Trophoblast cell (in vitro differentiated cells and primary cell): ENCODE data around the gene SLU7.
A peak's percentile ranks its signal among the peaks of the same experiment; 100 is the strongest.

Source experiments
- DNase-seq, 2 donors: peaks; one replicate each; pipeline ENCODE4 v3.0.0-alpha.2; 2016
- H2AFZ ChIP-seq: 2 replicates; pipeline ENCODE4 v1.6.1; 2013; ENCODE audit warnings: low read length, moderate library complexity, mild to moderate bottlenecking; ENCODE audit not compliant: insufficient read depth, poor library complexity
- H2AK5ac ChIP-seq: 2 replicates; pipeline ENCODE4 v1.6.1; 2013; ENCODE audit warnings: mild to moderate bottlenecking, low read length
- H2BK120ac ChIP-seq: 2 replicates; pipeline ENCODE4 v1.6.1; 2013; ENCODE audit warnings: low read length, mild to moderate bottlenecking, moderate library complexity; ENCODE audit not compliant: insufficient read depth, poor library complexity
- H2BK12ac ChIP-seq: 2 replicates; pipeline ENCODE4 v1.6.1; 2013; ENCODE audit warnings: mild to moderate bottlenecking, low read length, moderate library complexity
- H2BK5ac ChIP-seq: 2 replicates; pipeline ENCODE4 v1.6.1; 2013; ENCODE audit warnings: low read length, low read depth, moderate library complexity, mild to moderate bottlenecking; ENCODE audit not compliant: poor library complexity
- H3K14ac ChIP-seq: 2 replicates; pipeline ENCODE4 v1.6.1; 2013; ENCODE audit warnings: mild to moderate bottlenecking, low read length
- H3K18ac ChIP-seq: 2 replicates; pipeline ENCODE4 v1.6.1; 2013; ENCODE audit warnings: mild to moderate bottlenecking, low read length
- H3K23ac ChIP-seq: 2 replicates; pipeline ENCODE4 v1.6.1; 2013; ENCODE audit warnings: low read length
- H3K27ac ChIP-seq: 2 replicates; pipeline ENCODE4 v1.5.1; 2013; ENCODE audit warnings: low read depth, mild to moderate bottlenecking, inconsistent platforms, low read length, moderate library complexity
- H3K27me3 ChIP-seq: 2 replicates; pipeline ENCODE4 v1.6.1; 2013; ENCODE audit warnings: inconsistent platforms, mild to moderate bottlenecking, low read length, moderate library complexity; ENCODE audit not compliant: insufficient read depth
- H3K36me3 ChIP-seq, 2 experiments: 1 replicate in 1 of 2; 2 replicates in 1 of 2; pipeline ENCODE4 v1.6.1; 2013; ENCODE audit warnings: low read length in 2 of 2, mild to moderate bottlenecking in 2 of 2, moderate library complexity in 1 of 2; ENCODE audit not compliant: insufficient read depth in 2 of 2, control insufficient read depth in 1 of 2
- H3K4ac ChIP-seq: 2 replicates; pipeline ENCODE4 v1.6.1; 2013; ENCODE audit warnings: low read depth, mild to moderate bottlenecking, low read length, moderate library complexity
- H3K4me1 ChIP-seq, 2 experiments: 1 replicate in 1 of 2; 2 replicates in 1 of 2; pipeline ENCODE4 v1.6.1; 2013; ENCODE audit warnings: low read length in 2 of 2, mild to moderate bottlenecking in 2 of 2, moderate library complexity in 1 of 2; ENCODE audit not compliant: insufficient read depth in 2 of 2, control insufficient read depth in 1 of 2
- H3K4me2 ChIP-seq: 2 replicates; pipeline ENCODE4 v1.6.1; 2013; ENCODE audit warnings: inconsistent platforms, mild to moderate bottlenecking, low read length, moderate library complexity
- H3K4me3 ChIP-seq: 2 replicates; pipeline ENCODE4 v1.5.1; 2013; ENCODE audit warnings: mild to moderate bottlenecking, low read depth, low read length, inconsistent platforms
- H3K79me1 ChIP-seq: one replicate; pipeline ENCODE4 v1.6.1; 2013; ENCODE audit warnings: low read length
- H3K79me2 ChIP-seq: 2 replicates; pipeline ENCODE4 v1.6.1; 2013; ENCODE audit warnings: low read length, mild to moderate bottlenecking; ENCODE audit not compliant: control insufficient read depth, insufficient read depth, poor library complexity
- H3K9ac ChIP-seq: 2 replicates; pipeline ENCODE4 v1.6.1; 2013; ENCODE audit warnings: mild to moderate bottlenecking, low read length
- H3K9me3 ChIP-seq: 2 replicates; pipeline ENCODE4 v1.6.1; 2013; ENCODE audit warnings: low read depth, mild to moderate bottlenecking, control low read depth, inconsistent platforms, low read length; ENCODE audit not compliant: insufficient read depth
- H4K12ac ChIP-seq: 2 replicates; pipeline ENCODE4 v1.6.1; 2013; ENCODE audit warnings: low read depth, mild to moderate bottlenecking, low read length, moderate library complexity
- H4K8ac ChIP-seq: 2 replicates; pipeline ENCODE4 v1.6.1; 2013; ENCODE audit warnings: low read depth, mild to moderate bottlenecking, low read length, moderate library complexity
- H4K91ac ChIP-seq: one replicate; pipeline ENCODE4 v1.6.1; 2013; ENCODE audit warnings: low read depth, mild to moderate bottlenecking, low read length, moderate library complexity
- WGBS: extraction: QIAGEN DNeasy Blood & Tissue Kit; methylation state at CpG from one replicate; pipeline ENCODE4 v1.1.7; 2013; ENCODE audit warnings: missing lambda C conversion rate; ENCODE audit not compliant: insufficient read length, insufficient coverage; ENCODE audit errors: extremely low coverage; 5-methylcytosine and 5-hydroxymethylcytosine counted together

The SLU7 gene

GRCh38 chr5:160458806-160459800 lies 40.2 kb upstream of the SLU7 start:
- Histone ChIP-seq H3K23ac (peak overlapping the region; percentile 40), H3K36me3 (no peaks in the 10 kb centered on the region), H2BK120ac (no peak overlapping the region), H3K4me1 (peaks cover 0 to 4% of the 10 kb centered on the region in 2 experiments), H4K91ac (no peak overlapping the region), H4K12ac (no peak overlapping the region), H2BK5ac (no peak overlapping the region), H3K79me1 (no peaks in the 10 kb centered on the region), H3K4me2 (no peak overlapping the region), H3K27ac (no peak overlapping the region), H2BK12ac (no peak overlapping the region), H2AFZ (no peak overlapping the region), H3K4ac (no peak overlapping the region), H2AK5ac (no peak overlapping the region), H3K9ac (peak overlapping the region; percentile 43), H3K27me3 (no peaks in the 10 kb centered on the region), H4K8ac (no peak overlapping the region), H3K14ac (no peak overlapping the region), H3K79me2 (no peaks in the 10 kb centered on the region), H3K4me3 (no peak overlapping the region), H3K9me3 (no peaks in the 10 kb centered on the region), H3K18ac (no peak overlapping the region)
- DNase-seq: no peak
- no CpG with 5 or more reads among the region's 8 CpGs for WGBS

- H3K4ac ChIP-seq: no peak overlapping the region
- no peak overlapping the region for H3K23ac ChIP-seq
- no peak overlapping the region for H3K9ac ChIP-seq
- no peaks in the 10 kb centered on the region for H3K79me1 ChIP-seq
- no peak overlapping the region for H4K91ac ChIP-seq
- no peak overlapping the region for H2BK120ac ChIP-seq
- H3K27ac ChIP-seq: no peak overlapping the region
- no peaks in the 10 kb centered on the region for H3K4me1 ChIP-seq
- no peak overlapping the region for H2BK5ac ChIP-seq
- H3K36me3 ChIP-seq: no peaks in the 10 kb centered on the region
- H3K9me3 ChIP-seq: no peaks in the 10 kb centered on the region
- H2AK5ac ChIP-seq: no peak overlapping the region
- no peak overlapping the region for H3K18ac ChIP-seq
- H3K4me2 ChIP-seq: no peak overlapping the region
- no peaks in the 10 kb centered on the region for H3K79me2 ChIP-seq
- no peak overlapping the region for H4K8ac ChIP-seq
- no peak overlapping the region for H2AFZ ChIP-seq
- H2BK12ac ChIP-seq: no peak overlapping the region
- H3K14ac ChIP-seq: no peak overlapping the region
- no CpG with 5 or more reads among the region's 5 CpGs for WGBS
- no peak overlapping the region for H4K12ac ChIP-seq
- H3K4me3 ChIP-seq: no peak overlapping the region
- H3K27me3 ChIP-seq: no peaks in the 10 kb centered on the region
- no peak for DNase-seq
Observed at GRCh38 chr5:160457252-160457651, 38.4 kb upstream of the SLU7 start.

- no peak overlapping the region for H3K9ac ChIP-seq
- no peak overlapping the region for H2BK5ac ChIP-seq
- no peak overlapping the region for H2BK12ac ChIP-seq
- no peak overlapping the region for H4K8ac ChIP-seq
- H3K79me1 ChIP-seq: no peaks in the 10 kb centered on the region
- no peaks in the 10 kb centered on the region for H3K9me3 ChIP-seq
- no peak overlapping the region for H3K18ac ChIP-seq
- no peak for DNase-seq
- H4K91ac ChIP-seq: no peak overlapping the region
- no peak overlapping the region for H2AFZ ChIP-seq
- no peak overlapping the region for H3K4me3 ChIP-seq
- H3K36me3 ChIP-seq: no peaks in the 10 kb centered on the region
- H3K4me2 ChIP-seq: no peak overlapping the region
- no peak overlapping the region for H3K14ac ChIP-seq
- no peaks in the 10 kb centered on the region for H3K27me3 ChIP-seq
- H3K4me1 ChIP-seq: no peaks in the 10 kb centered on the region
- no peaks in the 10 kb centered on the region for H3K79me2 ChIP-seq
- H3K23ac ChIP-seq: no peak overlapping the region
- no CpG with 5 or more reads among the region's 9 CpGs for WGBS
- no peak overlapping the region for H4K12ac ChIP-seq
- no peak overlapping the region for H3K27ac ChIP-seq
- H2BK120ac ChIP-seq: no peak overlapping the region
- no peak overlapping the region for H3K4ac ChIP-seq
- no peak overlapping the region for H2AK5ac ChIP-seq
Observed at GRCh38 chr5:160456480-160457177, 37.7 kb upstream of the SLU7 start.

GRCh38 chr5:160455600-160455999 lies 36.7 kb upstream of the SLU7 start:
- Histone ChIP-seq H3K4ac (no peak overlapping the region), H2BK120ac (no peak overlapping the region), H4K91ac (no peak overlapping the region), H3K9me3 (no peaks in the 10 kb centered on the region), H3K36me3 (no peaks in the 10 kb centered on the region), H4K8ac (no peak overlapping the region), H2BK12ac (no peak overlapping the region), H2AK5ac (no peak overlapping the region), H3K79me1 (no peaks in the 10 kb centered on the region), H3K27ac (no peak overlapping the region), H3K4me1 (no peaks in the 10 kb centered on the region), H4K12ac (no peak overlapping the region), H3K14ac (no peak overlapping the region), H3K79me2 (no peaks in the 10 kb centered on the region), H3K23ac (no peak overlapping the region), H3K4me3 (no peak overlapping the region), H2BK5ac (no peak overlapping the region), H3K27me3 (no peaks in the 10 kb centered on the region), H2AFZ (no peak overlapping the region), H3K9ac (no peak overlapping the region), H3K18ac (no peak overlapping the region), H3K4me2 (no peak overlapping the region)
- no peak for DNase-seq
- WGBS: no CpG with 5 or more reads among the region's 4 CpGs
